ENCODE data around the gene CCSER2. TPM values are rescaled to one million over a fixed set of nuclear protein-coding genes. Genes with fewer than 3 reads are reported as not detected.

CCSER2 gene
- total RNA-seq, result 34.9 TPM

GRCh38 chr10:84328418-84329195 is at the start of gene CCSER2:
TSS of gene CCSER2 (plus strand) at chr10:84328589. CDS start at chr10:84371053, 42,464 bp downstream.

Other genes with a start within 250 kb of the CCSER2 start
- 118 TPM for gene GHITM, start 189.1 kb upstream of the CCSER2 start, total RNA-seq
- 0.64 TPM for gene GPR15LG, start 154.8 kb upstream of the CCSER2 start, total RNA-seq
- 0.23 TPM for gene CDHR1, start 134.1 kb upstream of the CCSER2 start, total RNA-seq
- gene LRIT2, start 103.0 kb upstream of the CCSER2 start, total RNA-seq, result not detected
- not detected for gene LRIT1, start 87.0 kb upstream of the CCSER2 start, total RNA-seq
- 1.6 TPM for gene RGR, start 83.5 kb upstream of the CCSER2 start, total RNA-seq

All from metanephros (tissue), 1 donor.